GM18858 (cell line): ENCODE measurements around the gene TLE3.

ENCODE experiments used
- ATAC-seq: cut with Tn5 transposase; IDR thresholded peaks from one replicate; pipeline ENCODE4 v1.9.1; 2021; ENCODE audit not compliant: unreplicated experiment

The TLE3 gene

DNA sequence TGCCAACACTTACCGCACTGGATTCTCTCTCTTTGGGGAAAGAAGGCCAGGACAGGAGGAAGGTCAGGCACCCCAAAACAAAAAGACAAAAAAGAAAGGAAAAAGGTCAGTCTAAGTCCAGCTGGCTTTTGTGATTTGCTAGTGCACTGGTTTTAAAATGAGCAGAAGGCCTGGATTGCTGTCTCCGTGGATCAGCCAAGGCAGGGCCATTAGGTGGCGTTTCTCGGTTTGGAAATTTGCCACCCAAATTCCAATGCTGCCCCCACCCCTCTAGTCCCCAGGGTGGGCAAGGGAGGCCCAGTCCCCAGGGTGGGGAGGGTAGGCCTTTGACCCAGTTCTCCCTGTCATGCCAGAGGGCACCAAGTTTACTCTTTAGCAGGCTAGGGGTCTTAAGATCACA, 33.3 kb downstream of the TLE3 start:
- ATAC-seq = no peak

DNA sequence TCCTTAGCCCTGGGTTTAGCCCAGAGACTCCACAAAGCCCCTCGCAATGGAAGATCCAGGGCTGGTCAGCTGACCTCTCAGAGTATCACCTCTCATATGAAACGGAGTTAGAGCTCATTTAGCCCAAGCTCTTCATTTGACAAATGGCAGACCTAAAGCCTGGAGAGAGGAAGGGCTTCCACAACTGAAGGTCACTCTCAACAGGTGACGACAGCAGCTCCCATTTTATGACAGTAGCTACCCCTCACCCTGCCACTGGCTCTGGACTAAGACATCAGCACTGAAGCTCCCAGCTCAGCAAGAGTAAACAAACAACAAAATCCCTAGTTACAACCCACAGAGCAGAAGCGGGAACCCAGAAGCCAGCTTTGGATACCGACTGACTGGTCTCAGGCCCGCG, 33.7 kb downstream of the TLE3 start:
- no peak for ATAC-seq

DNA sequence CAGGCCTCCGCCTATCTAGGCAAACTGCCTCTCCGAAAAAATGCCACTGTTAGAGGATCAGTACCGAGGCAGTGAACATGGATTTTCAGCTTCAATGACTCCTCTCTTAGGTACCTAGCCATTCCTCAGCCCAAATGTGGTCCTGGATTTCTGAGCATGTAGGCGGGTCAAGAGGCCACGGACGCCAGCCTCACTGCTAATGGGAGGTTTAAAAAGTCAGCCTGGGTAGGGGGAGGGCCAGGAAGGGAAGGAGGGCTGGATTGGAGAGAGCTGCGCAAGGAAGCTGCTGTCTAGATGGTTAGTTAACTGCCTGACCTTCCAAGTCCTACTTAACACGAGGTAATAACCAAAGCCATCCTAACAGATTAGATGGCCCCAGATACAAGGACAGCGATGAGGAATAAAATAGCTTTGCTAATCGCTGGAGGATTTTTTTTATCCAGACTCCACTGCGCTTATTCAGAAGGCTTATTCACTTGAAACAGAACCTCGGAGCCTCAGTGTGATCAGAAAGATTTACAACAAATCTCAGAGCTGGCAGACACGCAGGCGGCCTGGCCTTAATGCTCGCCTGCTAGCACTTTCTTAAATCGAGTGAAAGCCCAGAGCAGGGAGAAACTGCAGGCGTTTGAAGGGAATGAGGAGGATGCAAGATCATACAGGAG, 34.3 kb downstream of the TLE3 start:
- ATAC-seq = no peak

DNA sequence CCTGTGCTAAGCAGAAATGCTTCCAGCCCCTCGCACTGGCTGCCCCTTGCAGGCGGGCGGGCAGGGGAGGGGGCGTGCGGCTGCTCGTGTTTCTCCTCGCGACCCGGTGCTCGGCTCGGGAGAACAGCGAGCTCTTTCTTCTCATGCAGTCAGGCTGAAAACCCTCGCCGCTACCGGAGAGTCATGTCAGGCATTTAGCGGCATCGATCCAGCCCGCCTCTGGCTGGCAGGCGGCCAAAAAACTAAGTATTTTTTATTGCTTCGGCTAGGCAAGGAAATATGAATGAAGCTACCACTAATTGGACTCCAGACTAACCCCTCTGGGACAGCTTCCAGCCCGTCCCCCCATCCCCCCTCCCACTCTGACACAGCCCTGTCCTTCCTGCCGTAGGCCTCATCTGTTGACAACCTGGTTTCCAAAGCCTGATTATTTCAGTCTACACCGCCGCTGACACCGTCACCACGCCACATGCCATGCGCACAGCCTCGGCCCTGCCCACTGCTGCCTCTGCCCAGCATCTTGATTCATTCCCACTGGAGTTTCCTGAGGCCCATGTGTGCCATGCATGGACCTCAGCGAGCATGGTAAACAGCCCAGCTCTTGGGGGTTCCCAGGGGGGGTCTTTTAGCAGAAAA, 35.3 kb downstream of the TLE3 start:
- ATAC-seq = no peak

DNA sequence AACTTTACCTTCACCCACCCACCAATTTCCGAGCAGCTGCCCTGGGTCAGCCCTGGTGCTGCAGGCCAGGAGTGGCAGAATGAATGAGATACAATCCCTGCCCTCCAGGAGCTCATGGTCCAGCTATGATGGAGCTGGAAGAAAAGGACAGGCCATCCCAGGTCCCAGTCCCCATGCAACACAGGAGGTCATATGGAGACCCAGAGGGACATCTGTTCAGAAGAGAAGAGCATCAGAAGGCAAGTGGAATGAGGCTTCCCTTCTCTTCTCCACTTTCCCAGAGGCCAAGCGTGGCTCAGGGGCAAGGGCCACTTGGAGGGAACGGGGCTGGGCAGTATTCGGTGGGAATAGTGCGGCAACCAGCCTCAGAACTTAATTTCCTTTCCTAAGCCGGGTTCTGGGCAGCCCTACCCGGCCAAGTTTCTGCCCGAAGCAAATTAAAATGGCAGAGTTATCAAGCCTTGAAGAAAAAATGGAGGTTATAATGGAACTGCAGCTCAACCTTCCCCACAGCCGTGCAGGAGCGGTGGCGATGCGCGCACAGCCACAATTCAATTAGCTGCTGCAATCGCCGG, 35.9 kb downstream of the TLE3 start:
- no peak for ATAC-seq

DNA sequence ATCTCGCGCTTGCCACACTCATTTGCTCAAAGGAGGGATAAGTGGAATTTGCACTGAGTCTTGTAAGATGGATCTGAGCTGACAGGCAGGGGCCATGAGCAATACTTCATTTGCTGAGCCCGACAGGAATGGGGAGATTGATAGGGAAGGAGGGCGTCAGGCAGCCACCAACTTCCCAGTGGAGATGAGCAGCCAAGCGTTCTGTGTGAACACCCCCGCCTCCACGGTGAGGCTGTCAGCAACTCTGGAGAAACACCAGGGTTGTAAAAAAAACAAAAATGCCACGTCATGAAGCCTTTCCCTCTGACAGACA, 36.8 kb downstream of the TLE3 start:
- no peak for ATAC-seq

DNA sequence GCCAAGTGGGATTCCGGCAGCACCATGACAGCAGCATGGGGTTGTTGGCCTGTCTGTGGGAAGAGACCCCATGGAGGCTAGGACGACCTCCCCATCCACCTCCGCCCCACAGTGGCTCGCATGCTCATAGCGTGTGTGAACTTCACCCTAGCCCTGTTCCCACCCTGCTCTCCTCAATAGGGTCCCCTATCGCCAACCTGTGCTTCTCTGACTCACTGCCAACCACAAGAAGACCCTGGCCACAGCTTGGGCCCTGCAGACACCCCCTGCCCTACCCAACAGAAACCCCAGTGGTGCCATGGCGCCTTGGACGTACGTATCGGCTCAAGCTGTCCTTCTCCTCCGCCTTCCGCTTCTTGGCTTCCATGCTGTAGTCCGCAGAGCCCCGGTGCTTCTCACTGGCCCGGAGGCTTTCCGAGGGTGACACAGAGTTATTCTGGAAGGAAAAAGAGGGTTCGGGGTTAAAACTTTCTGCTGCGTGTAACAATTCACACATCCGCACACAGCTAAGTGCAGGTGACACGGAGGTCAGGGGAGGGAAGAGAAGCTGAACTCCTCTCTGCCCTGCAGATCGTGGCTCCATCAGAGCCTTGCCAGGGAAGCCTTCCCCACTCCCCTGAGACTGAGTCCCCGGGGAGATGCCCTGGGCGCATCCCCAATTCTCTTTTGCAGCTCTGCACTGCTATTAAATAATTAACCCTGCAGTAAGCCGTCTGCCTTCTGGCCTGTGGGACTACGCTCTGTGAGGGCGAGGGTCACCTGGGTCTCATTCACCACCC, 37.3 kb downstream of the TLE3 start:
- ATAC-seq = no peak

DNA sequence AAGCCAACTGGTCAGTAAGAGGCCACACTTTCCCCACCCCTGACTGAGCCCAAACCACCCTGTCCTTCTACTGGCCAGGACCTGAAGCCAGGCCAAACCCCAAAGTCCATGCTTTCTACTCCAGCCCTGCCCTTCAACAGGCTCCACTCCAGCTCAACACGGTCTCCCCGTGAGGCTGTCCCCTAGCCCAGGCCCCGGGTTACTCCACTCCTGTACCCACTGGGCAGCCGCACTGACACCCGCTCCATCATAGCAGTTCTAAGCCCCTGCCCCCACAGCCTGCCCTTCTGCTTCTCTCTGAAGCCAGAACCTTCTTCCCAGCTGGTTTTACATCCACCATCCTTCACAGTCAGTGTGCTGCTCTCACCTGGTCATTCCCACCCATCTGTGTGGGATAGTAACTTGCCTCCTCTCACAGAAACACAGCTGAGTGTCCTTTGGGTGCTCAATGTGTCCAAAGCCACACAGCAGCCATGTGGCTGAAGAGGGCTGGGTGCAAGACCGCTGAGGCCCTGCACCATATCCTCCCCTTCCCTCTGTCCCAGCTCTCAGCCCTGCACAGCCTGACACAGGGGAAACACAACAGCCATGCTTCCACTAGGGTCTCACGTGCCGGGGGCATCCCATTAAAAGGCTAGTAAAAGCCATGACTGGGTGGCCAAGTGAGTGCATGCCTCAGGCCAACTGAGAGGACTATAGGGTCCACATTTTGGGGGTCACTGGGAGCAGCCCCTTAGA, 38.1 kb downstream of the TLE3 start:
- ATAC-seq = no peak

DNA sequence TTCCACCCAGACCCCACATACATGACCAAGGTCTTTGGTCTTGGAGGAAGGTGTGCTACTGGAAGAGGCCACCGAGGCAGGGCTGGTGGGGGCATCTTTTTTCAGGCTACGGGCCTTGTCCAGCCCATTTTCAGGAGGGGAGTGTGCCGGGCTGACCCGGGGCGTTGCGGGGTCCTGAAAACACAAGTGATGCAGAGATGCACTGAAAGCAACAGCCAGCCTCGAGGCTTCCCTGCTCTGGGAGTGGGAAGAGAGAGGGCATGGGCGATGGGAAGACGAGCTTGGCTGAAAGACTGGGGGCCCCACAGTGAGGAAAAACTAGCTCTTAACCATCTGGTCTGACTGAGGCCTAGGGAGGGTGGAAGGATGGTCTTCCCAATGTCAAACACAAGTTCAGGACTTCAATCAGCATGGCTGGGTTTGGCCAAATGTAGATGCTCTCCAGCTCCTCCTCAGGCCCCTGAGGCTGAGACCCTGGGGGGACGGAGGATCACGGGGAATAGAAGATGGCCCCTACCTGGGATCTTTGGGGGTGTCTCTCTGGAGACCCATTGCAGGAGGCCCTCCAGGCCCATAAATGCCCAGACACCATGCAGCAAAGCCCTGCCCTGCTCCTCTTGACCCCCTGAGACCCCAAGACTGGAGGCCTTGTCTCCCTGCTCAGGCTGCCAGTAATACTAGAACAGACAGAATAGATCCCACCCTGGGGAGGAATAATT, 38.9 kb downstream of the TLE3 start:
- no peak for ATAC-seq

DNA sequence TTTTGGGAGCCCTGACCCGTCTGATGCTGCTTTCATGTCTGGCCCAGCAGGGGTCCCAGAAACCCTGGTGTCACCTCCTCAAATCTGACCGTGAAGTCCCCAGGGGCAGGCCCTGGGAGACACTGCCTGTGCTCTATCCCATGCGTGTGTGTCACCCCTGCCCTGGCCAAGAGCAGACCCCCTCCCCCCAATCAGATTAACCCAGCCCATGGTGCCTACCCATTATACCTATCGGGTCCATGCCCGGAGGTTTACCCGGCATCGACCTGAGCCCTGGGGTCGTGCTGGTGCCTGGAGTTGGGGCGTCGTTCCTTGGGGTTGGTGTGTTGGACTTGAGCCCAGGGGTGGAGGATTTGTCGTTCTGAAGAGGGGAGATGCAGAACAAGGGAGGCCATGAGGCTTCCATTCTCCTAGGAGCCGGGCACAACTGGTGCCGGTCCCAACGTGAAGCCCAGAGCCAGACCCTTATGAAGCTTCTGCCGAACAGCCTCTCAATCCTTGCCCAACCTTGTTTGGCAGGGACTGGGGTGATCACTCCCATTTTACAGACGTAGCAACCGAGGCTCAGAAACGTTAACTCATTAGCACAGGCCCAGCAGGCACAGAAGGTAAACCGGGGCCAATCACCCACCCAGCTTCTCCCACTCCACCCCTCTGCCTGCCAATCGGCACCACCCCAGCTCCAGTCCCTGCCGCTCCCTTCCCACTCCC, 39.6 kb downstream of the TLE3 start:
- no peak for ATAC-seq

DNA sequence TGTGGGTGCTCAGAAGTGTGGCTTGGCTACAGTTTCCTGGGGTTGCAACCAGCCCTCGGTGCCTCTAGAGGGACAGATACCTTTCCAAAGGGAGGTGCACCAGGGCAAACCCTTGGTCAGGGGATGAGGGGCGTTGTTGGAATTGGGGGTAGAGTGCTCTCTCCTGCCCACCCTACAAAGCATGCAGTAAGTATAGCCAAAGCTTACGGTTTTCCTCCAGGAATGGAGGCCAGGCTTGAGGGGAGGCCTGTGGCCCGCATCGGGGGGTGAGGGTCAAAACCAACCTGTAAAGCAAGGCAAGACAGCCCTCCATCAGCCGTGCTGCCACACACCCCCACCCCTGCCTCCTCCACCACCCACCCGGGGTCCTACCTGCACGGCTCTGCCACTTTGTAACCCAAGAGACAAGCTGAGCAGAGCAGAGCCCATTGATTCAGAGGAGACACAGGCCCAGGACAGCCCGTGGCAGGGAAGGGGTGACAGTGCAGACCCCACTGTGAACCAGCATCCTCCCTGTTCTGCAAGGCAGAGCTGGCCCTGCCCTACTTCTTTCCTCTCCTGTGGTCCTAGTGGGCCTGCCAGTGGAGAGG, 41.5 kb downstream of the TLE3 start:
- no peak for ATAC-seq

DNA sequence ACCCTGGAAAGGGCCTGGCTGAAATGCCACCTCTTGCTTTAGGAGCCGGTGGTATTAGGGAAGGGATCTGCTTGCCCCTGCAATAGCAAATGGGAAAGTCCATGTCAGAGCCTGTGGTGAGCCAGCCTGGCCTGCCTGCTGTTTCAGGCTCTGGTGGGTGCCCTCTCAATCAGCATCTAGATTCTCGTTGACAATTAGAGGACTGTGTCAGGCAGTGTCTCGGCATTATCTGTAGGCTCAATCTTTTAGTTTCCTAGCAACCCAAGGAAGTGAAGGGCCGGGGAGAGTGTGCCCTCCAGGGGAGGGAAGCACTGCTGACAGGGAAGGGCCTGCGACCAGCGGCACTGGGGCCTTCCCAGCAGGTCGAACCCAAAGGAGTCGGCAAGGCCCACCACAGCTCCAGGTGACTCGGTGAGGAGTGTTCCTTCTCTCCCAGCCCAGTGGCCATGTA, 42.1 kb downstream of the TLE3 start:
- no peak for ATAC-seq

DNA sequence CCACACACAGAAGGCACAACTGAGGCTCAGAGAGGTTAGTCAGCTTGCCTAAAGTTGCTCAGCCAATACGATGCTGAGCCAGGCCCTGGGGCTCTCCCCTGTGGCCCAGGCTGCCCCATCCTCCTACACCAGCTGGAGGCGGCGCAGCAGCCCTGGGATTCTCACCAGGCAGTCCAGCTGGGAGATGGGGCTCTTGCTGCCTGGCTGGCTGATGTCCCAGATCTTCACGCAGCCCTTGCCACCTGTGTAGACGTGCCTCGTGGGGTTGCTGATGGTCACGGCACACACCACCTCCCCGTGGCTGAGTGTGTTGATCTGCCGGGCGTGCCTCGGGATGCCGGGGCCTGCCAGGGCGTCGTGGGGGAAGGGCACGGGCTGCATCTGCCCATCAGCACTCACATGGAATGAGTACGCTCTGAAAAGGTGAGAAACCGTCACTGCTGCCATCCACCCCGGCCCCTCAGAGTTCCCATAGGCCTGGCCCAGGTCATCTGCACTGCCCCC, 42.8 kb downstream of the TLE3 start:
- ATAC-seq = no peak

DNA sequence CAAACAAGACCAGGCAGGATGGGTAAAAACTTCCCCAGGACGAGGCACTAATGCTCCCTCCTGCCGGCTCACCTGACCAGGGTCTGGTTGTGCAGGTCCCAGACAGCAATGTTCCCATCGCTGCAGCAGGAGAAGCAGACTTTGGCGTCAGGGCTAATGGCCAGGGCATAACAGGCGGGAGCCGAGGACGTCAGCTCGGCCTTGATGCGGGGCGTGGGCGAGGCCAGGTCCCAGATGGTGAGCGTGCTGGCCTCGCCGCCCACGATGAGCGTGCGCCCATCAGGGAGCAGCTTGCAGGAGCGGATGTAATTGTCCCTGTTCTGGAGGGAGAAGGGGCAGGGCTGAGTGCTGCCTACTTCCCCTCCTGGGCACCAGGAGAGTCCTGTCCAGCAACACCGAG, 43.4 kb downstream of the TLE3 start:
- no peak for ATAC-seq

DNA sequence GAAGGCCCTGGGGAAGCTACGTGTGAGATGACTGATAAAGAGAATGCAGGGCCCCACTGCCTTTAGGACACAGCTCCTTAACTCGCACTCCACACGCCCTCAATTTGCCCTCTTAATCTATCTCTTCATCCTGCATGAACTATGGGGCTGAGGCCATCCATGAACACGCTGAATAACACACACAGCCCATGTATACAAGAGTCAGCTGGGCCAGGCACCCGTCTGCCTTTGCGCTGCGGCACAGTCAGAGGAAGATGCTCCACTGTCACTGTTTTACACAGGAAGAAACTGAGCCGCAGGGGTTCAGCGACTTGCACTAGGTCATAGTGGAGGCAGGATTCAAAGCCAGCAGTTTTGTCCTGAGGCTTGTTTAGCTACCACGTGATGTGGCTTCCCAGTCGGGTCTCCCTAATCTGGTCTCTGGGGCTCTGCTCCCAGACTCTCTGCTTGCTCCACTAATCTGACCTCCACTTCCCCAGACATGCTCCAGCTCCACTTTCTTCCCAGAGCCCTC, 43.9 kb downstream of the TLE3 start:
- no peak for ATAC-seq

DNA sequence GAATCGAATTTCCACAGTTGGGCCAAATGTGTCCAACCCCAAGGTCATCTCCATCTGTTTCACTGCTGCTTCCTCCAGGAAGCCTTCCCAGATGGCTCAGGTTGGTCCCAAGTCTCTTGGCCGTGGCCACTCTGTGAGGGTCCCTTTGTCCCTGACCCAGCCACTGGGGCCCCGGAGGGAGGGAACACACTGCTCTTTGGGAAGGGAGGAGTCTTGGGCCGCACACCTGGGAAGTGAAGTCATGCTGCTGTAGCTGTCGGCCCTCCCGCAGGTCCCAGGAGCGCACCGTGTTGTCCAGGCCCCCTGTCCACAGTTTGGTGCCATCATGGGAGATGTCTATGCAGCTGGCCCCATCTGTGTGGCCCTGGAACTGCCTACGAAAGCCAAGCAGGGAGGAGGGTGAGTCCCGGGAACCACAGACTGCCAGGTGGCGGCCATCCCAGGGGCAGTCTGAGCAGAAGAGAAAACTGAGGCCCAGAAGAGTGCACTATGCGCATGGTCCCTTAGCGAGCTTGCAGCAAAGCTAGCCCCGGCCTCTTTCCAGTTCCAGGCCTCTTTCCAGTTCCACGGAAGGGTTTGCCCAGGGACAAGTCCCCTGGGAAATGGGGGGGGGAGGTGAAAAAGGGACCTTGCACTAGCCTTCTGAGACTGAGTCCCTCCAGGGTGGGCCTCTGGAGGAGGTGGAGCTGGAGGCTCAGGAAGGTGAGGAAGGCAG, 44.6 kb downstream of the TLE3 start:
- no peak for ATAC-seq

DNA sequence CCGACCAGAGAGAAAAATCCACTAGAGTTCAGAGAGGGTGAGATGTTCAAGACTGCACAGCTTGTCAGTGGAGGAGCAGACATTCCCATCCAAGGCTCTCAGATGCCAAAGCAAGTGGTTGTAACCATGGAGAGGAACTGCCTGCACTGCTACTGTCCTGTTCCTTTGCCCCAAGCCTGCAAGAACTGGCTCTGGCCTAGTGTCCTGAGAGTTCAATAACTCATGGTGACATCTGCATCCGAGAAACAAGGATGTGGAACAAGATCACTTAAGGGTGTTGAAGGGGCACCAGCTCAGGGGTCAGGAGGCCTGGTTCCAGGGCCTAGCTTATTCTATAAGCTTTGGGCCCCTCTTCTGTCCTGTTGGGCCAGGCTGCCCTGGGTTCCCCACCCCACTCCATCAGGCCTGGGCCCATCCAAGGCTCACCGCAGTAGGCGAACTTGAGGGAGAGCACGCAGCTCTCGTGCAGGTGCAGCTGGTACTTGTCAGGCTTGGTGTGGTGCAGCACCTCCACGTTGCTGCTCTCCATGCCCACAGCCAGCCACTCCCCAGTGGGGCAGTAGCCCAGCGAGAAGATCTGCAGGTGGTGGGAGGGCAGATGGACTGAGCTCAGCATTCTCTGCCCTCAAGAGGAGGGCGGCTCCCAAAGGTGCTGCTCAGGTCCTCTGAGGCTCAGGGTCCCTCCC, 45.6 kb downstream of the TLE3 start:
- no peak for ATAC-seq

DNA sequence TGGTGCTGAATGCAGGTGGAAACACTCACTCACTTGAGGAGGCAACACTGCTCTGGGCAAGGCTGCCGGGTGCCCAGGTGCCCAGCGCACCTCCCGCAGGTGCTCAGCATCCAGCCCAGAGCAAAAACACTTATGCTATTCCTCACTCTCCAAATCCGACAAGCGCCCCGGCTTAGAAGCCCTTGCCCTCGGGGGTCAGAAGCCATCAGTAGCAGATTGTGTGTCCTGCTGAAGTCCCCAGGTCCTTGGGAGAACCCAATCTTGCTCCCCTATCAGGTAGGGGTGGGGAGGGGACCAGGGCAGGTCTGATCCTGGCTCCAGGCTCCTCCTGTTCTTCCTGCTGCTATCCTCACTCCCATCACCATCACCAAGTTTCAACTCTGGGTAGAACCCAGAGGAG, 46.7 kb downstream of the TLE3 start:
- no peak for ATAC-seq
